ENCODE results near the gene ATP6V1A.

The ATP6V1A gene

GRCh38 chr3:113754494-113755159 lies 7.8 kb downstream of the ATP6V1A start:
- Mint-ChIP-seq H3K9me3 (peaks cover 0 to 2% of the 10 kb centered on the region in 2 donors), H3K27me3 (no peaks in the 10 kb centered on the region), H3K4me1 (ENCODE audit: low read depth in 2 of 2) (peaks cover 2 to 15% of the 10 kb centered on the region in 2 donors), H3K27ac (no peak overlapping the region), H3K36me3 (ENCODE audit: insufficient read depth) (no peaks in the 10 kb centered on the region), H3K4me3 (no peak overlapping the region)
- no peak for DNase-seq
- ATAC-seq (replicated peaks) = no peak

- H3K27me3 Mint-ChIP-seq = no peaks in the 10 kb centered on the region
- ATAC-seq (replicated peaks) = no peak
- peaks cover 0 to 12% of the 10 kb centered on the region in 2 donors for H3K4me1 Mint-ChIP-seq (ENCODE audit: low read depth in 2 of 2)
- no peak overlapping the region for H3K4me3 Mint-ChIP-seq
- H3K9me3 Mint-ChIP-seq = peaks cover 0 to 2% of the 10 kb centered on the region in 2 donors
- no peaks in the 10 kb centered on the region for H3K36me3 Mint-ChIP-seq (ENCODE audit: insufficient read depth)
- H3K27ac Mint-ChIP-seq = no peak overlapping the region
- no peak for DNase-seq
Measured at GRCh38 chr3:113758389-113759024, 11.7 kb downstream of the ATP6V1A start.

- Mint-ChIP-seq H3K4me1 (ENCODE audit: low read depth in 2 of 2) (peaks cover 3 to 10% of the 10 kb centered on the region in 2 donors), H3K27me3 (no peaks in the 10 kb centered on the region), H3K36me3 (ENCODE audit: insufficient read depth) (no peaks in the 10 kb centered on the region), H3K4me3 (no peak overlapping the region), H3K27ac (no peak overlapping the region), H3K9me3 (no peaks in the 10 kb centered on the region)
- ATAC-seq (replicated peaks) (no peak), DNase-seq (no peak)
Measured at GRCh38 chr3:113764698-113765097, 17.9 kb downstream of the ATP6V1A start.

GRCh38 chr3:113769551-113769950 lies 22.7 kb downstream of the ATP6V1A start:
- ATAC-seq (replicated peaks) (no peak), DNase-seq (no peak)
- Mint-ChIP-seq H3K9me3 (no peaks in the 10 kb centered on the region), H3K27me3 (no peaks in the 10 kb centered on the region), H3K27ac (no peak overlapping the region), H3K4me3 (no peak overlapping the region), H3K4me1 (ENCODE audit: low read depth in 2 of 2) (peaks cover 8 to 15% of the 10 kb centered on the region in 2 donors), H3K36me3 (ENCODE audit: insufficient read depth) (no peaks in the 10 kb centered on the region)

GRCh38 chr3:113771993-113772392 lies 25.2 kb downstream of the ATP6V1A start:
- H3K4me1 Mint-ChIP-seq (ENCODE audit: low read depth in 2 of 2) = peaks cover 7 to 10% of the 10 kb centered on the region in 2 donors
- ATAC-seq (replicated peaks) (no peak), DNase-seq (no peak)
- no peak overlapping the region for H3K4me3 Mint-ChIP-seq
- H3K36me3 Mint-ChIP-seq (ENCODE audit: insufficient read depth) = no peaks in the 10 kb centered on the region
- no peaks in the 10 kb centered on the region for H3K27me3 Mint-ChIP-seq
- H3K9me3 Mint-ChIP-seq = no peaks in the 10 kb centered on the region
- peak overlapping the region in 1 of 2 donors; percentile 8 for H3K27ac Mint-ChIP-seq

GRCh38 chr3:113773381-113773780 lies 26.5 kb downstream of the ATP6V1A start:
- DNase-seq (no peak), ATAC-seq (replicated peaks) (no peak)
- Mint-ChIP-seq H3K4me3 (no peak overlapping the region), H3K36me3 (ENCODE audit: insufficient read depth) (no peaks in the 10 kb centered on the region), H3K27ac (no peak overlapping the region), H3K27me3 (no peaks in the 10 kb centered on the region), H3K4me1 (ENCODE audit: low read depth in 2 of 2) (peaks cover 8 to 10% of the 10 kb centered on the region in 2 donors), H3K9me3 (no peaks in the 10 kb centered on the region)

GRCh38 chr3:113775516-113775915 lies 28.7 kb downstream of the ATP6V1A start:
- peaks cover 8 to 10% of the 10 kb centered on the region in 2 donors for H3K4me1 Mint-ChIP-seq (ENCODE audit: low read depth in 2 of 2)
- peaks cover 3% of the 10 kb centered on the region for H3K36me3 Mint-ChIP-seq (ENCODE audit: insufficient read depth)
- no peaks in the 10 kb centered on the region for H3K9me3 Mint-ChIP-seq
- no peaks in the 10 kb centered on the region for H3K27me3 Mint-ChIP-seq
- ATAC-seq (replicated peaks) (no peak), DNase-seq (no peak)
- no peak overlapping the region for H3K4me3 Mint-ChIP-seq
- no peak overlapping the region for H3K27ac Mint-ChIP-seq

GRCh38 chr3:113776564-113776963 lies 29.7 kb downstream of the ATP6V1A start:
- no peak for DNase-seq
- Mint-ChIP-seq H3K4me3 (no peak overlapping the region), H3K27ac (no peak overlapping the region), H3K9me3 (no peaks in the 10 kb centered on the region), H3K27me3 (no peaks in the 10 kb centered on the region), H3K4me1 (ENCODE audit: low read depth in 2 of 2) (peaks cover 8 to 10% of the 10 kb centered on the region in 2 donors), H3K36me3 (ENCODE audit: insufficient read depth) (peaks cover 3% of the 10 kb centered on the region)
- no peak for ATAC-seq (replicated peaks)

- no peak for DNase-seq
- Mint-ChIP-seq H3K9me3 (no peaks in the 10 kb centered on the region), H3K27me3 (no peaks in the 10 kb centered on the region), H3K36me3 (ENCODE audit: insufficient read depth) (peaks cover 24% of the 10 kb centered on the region), H3K4me3 (no peak overlapping the region), H3K4me1 (ENCODE audit: low read depth in 2 of 2) (peaks cover 0 to 4% of the 10 kb centered on the region in 2 donors), H3K27ac (no peak overlapping the region)
- peak; percentile 31 for ATAC-seq (replicated peaks)
Measured at GRCh38 chr3:113783463-113783862, 36.6 kb downstream of the ATP6V1A start.

GRCh38 chr3:113783980-113784379 lies 37.1 kb downstream of the ATP6V1A start:
- peaks cover 29% of the 10 kb centered on the region for H3K36me3 Mint-ChIP-seq (ENCODE audit: insufficient read depth)
- H3K4me1 Mint-ChIP-seq (ENCODE audit: low read depth in 2 of 2) = peaks cover 0 to 4% of the 10 kb centered on the region in 2 donors
- no peak for DNase-seq
- no peaks in the 10 kb centered on the region for H3K9me3 Mint-ChIP-seq
- H3K27me3 Mint-ChIP-seq = no peaks in the 10 kb centered on the region
- ATAC-seq (replicated peaks) = no peak
- H3K27ac Mint-ChIP-seq = peak overlapping the region in 1 of 2 donors; percentile 83
- H3K4me3 Mint-ChIP-seq = no peak overlapping the region

- DNase-seq = no peak
- ATAC-seq (replicated peaks) = no peak
- Mint-ChIP-seq H3K36me3 (ENCODE audit: insufficient read depth) (peaks cover 41% of the 10 kb centered on the region), H3K9me3 (no peaks in the 10 kb centered on the region), H3K4me3 (no peak overlapping the region), H3K27me3 (no peaks in the 10 kb centered on the region), H3K4me1 (ENCODE audit: low read depth in 2 of 2) (no peaks in the 10 kb centered on the region), H3K27ac (no peak overlapping the region)
Measured at GRCh38 chr3:113791381-113791780, 44.5 kb downstream of the ATP6V1A start.

GRCh38 chr3:113794526-113794925 lies 47.7 kb downstream of the ATP6V1A start:
- Mint-ChIP-seq H3K4me3 (no peak overlapping the region), H3K27me3 (no peaks in the 10 kb centered on the region), H3K27ac (no peak overlapping the region), H3K9me3 (no peaks in the 10 kb centered on the region), H3K36me3 (ENCODE audit: insufficient read depth) (peaks cover 30% of the 10 kb centered on the region), H3K4me1 (ENCODE audit: low read depth in 2 of 2) (no peaks in the 10 kb centered on the region)
- DNase-seq (no peak), ATAC-seq (replicated peaks) (no peak)

- Mint-ChIP-seq H3K27me3 (no peaks in the 10 kb centered on the region), H3K4me3 (no peak overlapping the region), H3K27ac (peak overlapping the region in 1 of 2 donors; percentile 23), H3K9me3 (no peaks in the 10 kb centered on the region), H3K4me1 (ENCODE audit: low read depth in 2 of 2) (no peaks in the 10 kb centered on the region), H3K36me3 (ENCODE audit: insufficient read depth) (peaks cover 30% of the 10 kb centered on the region)
- DNase-seq (no peak), ATAC-seq (replicated peaks) (no peak)
Measured at GRCh38 chr3:113795693-113796092, 48.9 kb downstream of the ATP6V1A start.

GRCh38 chr3:113802795-113803455 lies 56.1 kb downstream of the ATP6V1A start:
- H3K27me3 Mint-ChIP-seq = no peaks in the 10 kb centered on the region
- H3K4me3 Mint-ChIP-seq = no peak overlapping the region
- H3K36me3 Mint-ChIP-seq (ENCODE audit: insufficient read depth) = peaks cover 55% of the 10 kb centered on the region
- H3K9me3 Mint-ChIP-seq = no peaks in the 10 kb centered on the region
- H3K4me1 Mint-ChIP-seq (ENCODE audit: low read depth in 2 of 2) = no peaks in the 10 kb centered on the region
- DNase-seq (no peak), ATAC-seq (replicated peaks) (no peak)
- H3K27ac Mint-ChIP-seq = peak overlapping the region; percentile 30 to 61

Data from effector memory CD8-positive, alpha-beta T cell (primary cell).